NOMO-1 (cell line): ENCODE results near the gene HNRNPL.
"Not testable (repeated sequence)": the region's sequence is repeated elsewhere in the genome, so short reads cannot be mapped to it uniquely, and the experiment has no call there.

Source experiments
- DNase-seq, 2 experiments: peaks; one replicate each; lab custom pipeline; 2025; ENCODE audit not compliant: unreplicated experiment in 2 of 2; lab: John Stamatoyannopoulos, UW

Gene HNRNPL

DNA sequence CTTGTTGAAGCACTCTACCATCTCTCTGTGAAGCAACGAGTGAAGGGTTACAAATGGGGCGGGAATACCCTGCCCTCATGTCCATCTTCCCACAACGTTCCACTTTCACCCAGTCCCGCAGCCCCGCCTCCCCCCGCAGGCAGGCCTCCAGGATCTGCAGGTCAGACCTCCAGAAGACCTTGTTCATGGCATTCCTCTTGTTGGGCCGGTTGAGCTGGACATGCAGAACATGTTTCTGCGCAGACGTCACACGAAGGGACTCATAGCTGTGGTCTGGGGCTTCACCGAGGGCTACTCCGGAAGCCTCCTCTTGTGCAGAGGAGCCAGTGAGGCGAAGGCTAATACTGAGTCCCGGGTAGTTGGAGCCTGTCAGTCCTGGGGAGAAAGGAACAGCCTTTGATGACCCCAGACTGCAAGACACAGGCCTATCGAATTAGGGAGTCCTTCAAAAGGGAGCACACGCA, 18.6 kb downstream of the HNRNPL start:
- DNase-seq = peak in 1 of 2 experiments; percentile 28

DNA sequence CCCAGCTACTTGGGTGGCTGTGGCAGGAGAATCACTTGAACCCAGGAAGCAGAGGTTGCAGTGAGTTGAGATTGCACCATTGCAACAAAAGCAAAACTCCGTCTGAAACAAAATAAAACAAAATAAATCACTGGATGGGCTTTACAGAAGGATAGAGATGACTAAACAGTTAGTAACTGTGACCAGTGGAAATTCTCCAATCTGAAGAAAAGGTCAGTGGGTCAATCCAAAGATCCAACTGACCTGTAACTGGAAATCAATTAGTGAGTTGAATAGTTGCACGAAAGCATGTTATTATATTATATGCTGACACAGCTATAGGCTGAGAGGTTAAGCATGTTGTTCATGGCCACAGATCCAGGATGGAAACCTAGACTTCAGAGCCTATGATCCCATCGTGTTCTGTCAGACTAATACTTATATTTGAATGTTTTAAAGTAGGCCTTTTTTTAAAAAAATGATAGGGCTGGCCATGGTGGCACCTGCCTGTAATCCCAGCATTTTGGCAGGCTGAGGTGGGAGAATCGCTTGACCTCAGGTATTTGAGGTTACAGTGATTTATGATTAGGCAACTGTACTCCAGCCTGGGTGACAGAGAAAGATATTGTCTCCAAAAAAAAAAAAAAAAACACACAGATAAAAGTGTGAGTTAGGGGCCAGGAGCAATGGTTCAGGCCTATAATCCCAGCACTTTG, 19.6 kb downstream of the HNRNPL start:
- DNase-seq = no peak

DNA sequence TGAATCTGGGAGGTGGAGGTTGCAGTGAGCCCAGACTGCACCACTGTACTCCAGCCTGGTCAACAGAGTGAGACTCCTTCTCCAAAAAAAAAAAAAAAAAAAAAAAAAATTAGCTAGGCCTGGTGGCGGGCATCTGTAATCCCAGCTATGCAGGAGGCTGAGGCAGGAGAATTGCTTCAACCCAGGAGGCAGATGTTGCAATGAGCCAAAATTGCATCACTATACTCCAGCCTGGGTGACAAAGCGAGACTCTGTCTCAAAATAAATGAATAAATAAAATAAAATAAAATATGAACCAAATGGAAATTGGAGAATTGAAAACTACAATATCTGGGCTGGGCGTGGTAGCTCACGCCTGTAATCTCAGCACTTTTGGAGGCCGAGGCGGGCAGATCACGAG, 20.6 kb downstream of the HNRNPL start:
- peak; percentile 9 to 36 for DNase-seq

DNA sequence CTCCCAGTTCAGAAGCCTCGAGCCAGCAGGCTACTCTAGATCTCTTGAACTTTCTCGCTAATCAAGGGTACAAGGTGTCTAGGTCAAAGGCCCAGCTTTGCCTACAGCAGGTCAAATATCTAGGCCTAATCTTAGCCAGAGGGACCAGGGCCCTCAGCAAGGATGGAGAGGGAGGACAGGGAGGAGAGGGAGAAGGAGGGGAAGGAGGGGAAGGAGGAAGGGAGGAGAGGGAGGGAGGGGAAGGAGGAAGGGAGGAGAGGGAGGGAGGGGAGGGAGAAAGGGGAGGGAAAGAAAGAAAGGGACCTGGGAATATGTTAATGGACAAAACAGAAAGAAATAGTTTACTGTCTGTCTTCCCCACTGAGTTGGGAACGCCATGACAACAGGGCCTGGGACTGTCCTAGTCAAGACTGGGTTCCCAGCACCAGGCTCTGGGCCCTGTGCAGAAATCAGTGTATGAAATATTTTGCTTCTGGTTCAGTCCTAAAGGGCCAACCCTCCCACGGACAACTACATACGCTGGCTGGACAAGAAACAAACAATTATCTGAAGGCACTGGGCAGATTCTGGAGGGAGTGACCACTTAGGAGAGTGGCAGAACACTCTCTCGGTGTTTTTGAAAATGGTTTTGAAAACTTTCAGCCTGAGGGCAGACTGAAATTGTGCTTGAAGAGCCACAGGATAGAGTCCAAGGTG, 22.8 kb downstream of the HNRNPL start:
- no peak for DNase-seq

DNA sequence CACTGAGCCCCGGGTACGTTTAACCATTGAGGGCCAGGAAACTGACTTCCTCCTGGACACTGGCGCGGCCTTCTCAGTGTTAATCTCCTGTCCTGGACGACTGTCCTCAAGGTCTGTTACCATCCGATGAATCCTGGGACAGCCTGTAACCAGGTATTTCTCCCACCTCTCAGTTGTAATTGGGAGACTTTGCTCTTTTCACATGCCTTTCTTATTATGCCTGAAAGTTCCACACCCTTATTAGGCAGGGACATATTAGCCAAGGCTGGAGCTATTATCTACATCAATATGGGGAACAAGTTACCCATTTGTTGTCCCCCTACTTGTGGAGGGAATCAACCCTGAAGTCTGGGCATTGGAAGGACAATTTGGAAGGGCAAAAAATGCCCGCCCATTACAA, 23.9 kb downstream of the HNRNPL start:
- not testable (repeated sequence) for DNase-seq

DNA sequence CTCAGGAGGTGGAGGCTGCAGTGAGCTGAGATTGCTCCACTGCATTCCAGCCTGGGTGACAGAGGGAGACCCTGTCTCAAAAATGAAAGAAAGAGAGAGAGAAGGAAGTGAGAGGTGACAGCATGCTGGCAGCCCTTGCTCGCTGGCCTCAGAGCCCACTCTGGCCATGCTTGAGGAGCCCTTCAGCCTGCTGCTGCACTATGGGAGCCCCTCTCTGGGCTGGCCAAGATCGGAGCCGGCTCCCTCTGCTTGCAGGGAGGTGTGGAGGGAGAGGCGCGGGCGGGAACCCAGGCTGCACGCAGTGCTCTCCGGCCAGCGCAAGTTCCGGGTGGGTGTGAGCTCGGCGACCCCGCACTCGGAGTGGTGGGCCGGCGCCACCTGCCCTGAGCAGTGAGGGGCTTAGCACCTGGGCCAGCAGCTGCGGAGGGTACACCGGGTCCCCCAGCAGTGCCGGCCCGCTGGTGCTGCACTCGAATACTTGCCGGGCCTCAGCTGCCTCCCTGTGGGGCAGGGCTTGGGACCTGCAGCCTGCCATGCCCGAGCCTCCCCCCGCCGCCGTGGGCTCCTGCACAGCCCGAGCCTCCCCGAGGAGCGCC, 28.5 kb downstream of the HNRNPL start:
- not testable (repeated sequence) for DNase-seq

DNA sequence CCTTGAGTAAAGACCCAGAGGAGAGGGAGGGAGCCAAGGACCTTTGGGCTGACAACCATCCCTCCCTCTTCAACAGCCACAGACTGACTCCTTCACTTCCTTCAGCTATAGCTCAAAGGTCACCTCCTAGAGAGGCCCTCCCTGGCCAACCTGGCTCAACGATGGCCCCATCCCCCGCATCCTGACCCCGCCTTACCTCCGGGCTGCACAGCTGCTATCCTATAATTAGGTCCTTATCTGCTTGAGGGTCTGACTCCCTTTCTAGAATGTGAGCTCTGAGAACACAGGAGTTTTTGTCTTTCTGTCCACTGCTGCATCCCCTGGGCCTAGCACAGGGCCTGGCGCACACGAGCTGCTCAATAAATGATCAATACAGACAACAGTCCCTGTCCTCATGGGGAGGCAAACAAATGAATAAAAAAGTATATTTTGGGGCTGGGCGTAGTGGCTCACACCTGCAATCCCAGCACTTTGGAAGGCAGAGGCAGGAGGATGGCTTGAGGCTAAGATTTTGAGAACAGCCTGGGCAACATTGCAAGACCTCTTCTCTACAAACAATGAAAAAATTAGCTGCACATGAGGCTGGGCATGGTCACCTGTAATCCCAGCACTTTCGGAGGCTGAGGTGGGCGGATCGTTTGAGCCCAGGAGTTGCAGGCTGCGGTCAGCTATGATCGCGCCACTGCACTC, 30.4 kb downstream of the HNRNPL start:
- no peak for DNase-seq

DNA sequence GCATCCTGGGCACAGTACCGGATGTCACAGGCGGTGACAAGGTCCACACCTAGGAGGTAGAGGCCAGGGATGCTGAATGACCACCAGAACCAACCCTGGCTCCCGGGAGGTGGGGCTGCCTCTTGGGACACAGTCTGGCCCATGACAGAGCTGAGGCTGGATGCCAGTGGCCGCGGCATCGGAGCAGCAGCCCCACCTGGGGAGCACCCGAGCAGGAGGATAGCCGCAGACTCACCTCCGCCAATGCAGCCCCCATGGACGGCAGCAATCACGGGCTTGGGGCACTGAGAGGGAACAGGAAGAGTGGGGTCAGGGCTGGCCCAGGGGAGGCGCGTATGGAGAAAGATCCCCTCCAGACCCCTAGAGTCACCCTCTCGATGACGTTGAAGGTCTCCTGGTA, 32.7 kb downstream of the HNRNPL start:
- no peak for DNase-seq

DNA sequence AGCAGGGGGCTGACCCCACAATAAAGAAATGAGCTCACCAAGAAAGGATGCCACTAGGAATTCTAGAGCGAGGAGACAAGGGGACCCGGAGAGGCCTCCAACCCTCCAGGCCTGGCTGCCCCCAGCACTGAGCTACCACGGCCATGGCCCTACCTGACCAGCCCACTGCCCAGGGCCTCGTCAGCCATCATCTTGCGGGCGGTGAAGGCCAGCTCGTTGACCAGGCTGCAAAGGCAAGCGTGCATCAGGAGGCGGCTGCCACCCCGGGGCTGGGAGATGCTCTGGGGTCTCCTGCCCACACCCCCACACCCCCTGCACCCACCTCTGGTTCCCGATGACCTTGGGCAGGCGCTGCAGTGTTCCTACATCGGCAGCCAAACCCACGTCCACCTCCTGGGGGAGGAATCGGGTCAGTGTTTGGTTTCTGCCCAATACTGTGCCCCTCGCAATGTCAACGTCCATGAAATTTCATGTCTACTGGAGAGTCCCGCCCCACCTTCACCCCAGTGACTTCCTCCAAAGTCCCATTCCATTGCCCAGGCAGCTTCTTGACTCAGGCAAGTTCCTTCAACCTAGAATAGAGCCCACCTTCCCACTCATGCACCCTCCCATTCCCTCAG, 33.5 kb downstream of the HNRNPL start:
- DNase-seq = no peak

DNA sequence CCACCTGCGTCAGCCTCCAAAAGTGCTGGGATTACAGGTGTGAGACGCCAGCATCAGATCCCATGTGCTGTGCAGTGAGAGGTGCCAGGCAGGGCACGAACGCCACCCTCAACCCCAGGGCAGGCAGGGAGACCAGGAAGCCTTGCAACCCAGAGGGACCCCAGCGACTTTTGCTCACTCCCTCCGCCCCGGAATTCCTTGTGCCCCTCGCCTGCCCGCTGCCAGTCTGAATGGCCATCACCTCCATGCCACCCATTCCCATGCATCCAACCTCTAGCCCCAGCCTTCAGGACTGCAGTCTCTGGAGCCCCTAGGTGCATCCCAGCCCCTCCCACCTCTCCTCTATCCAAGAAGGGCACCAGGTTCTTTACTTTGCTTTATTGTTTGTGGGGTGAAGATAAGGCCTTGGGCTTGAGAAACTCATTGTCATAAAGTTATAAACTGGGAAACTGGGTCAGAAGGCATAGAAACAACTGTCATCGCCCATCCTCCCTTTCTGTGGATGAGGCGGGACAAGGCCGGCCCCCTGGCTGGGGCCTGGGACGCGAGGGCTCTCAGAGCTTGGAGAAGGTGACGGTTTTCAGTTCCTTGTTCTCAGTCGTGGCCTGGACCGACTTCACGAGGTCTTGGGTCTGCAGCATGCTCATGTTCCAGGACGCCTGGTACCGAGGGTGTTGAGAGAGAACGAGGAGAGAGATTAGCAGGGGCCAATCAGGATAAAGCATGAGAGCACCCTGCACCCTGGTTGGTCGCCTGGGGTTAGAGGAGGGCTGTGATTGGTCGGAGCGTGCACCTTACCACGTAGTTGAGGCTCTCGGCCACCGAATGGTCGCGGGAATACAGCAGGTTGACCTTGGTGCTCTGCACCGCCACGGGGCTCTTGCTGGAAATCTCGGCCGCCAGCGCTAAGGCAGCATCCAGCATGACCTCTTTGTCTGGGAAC, 34.5 kb downstream of the HNRNPL start:
- no peak for DNase-seq

DNA sequence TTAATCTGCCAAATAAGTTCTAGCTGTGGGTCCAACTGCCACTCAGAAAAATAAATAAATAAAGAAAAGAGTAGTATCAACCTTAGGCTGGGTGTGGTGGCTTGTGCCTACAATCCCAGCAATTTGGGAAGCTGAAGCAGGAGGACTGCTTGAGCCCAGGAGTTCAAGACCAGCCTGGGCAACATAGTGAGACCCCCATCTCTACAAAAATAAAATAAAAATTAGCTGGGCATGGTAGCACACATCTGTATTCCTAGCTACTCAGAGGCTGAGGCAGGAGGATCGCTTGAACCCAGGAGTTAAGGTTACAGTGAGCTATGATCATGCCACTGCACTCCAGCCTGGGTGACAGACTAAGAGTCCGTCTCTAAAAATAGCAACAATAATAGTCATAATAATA, 35.9 kb downstream of the HNRNPL start:
- not testable (repeated sequence) for DNase-seq

DNA sequence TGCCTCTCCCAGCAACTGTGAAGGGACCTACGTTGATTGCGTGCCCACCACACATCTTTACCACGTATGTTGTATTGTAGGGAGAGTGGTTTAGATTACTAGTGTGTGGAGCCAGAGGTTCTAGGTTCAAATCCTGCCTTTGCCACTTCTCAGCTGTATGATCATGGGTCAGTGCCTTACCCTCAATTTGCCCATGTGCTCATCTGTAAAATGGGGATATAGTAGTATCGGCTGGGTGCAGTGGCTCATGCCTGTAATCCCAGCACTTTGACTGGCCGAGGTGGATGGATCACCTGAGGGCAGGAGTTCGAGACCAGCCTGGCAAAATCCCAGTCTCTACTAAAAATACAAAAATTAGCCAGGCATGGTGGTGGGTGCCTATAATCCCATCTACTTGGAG, 36.5 kb downstream of the HNRNPL start:
- no peak for DNase-seq

DNA sequence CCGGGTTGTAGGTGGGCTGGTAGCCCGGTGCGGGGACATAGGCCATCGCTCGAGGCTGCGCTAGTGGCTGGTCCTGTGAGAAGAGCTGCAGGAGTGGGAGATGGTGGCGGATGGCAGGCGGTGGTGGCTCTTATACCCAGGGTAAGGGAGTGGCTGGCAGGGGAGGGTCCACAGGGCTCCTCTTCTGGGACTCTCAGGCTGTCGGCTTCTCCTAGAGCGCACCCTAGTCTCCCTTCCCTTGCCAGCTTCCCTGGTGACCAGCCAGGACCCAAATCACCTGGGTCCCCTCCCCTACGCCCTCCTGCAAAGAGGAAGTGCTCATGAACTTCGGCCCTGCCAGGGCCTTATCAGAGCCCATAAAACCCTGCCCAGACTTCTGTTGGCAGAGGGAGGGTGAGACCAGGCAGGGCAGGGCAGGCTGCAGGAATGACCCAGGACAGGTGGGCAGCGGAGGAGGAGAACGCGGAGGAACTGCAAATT, 36.9 kb downstream of the HNRNPL start, which contains the start of gene LGALS4:
TSS of gene LGALS4 (minus strand) at position 105 of the 480 bp plus-strand sequence. CDS start at position 46, 59 bp downstream.
- no peak for DNase-seq

DNA sequence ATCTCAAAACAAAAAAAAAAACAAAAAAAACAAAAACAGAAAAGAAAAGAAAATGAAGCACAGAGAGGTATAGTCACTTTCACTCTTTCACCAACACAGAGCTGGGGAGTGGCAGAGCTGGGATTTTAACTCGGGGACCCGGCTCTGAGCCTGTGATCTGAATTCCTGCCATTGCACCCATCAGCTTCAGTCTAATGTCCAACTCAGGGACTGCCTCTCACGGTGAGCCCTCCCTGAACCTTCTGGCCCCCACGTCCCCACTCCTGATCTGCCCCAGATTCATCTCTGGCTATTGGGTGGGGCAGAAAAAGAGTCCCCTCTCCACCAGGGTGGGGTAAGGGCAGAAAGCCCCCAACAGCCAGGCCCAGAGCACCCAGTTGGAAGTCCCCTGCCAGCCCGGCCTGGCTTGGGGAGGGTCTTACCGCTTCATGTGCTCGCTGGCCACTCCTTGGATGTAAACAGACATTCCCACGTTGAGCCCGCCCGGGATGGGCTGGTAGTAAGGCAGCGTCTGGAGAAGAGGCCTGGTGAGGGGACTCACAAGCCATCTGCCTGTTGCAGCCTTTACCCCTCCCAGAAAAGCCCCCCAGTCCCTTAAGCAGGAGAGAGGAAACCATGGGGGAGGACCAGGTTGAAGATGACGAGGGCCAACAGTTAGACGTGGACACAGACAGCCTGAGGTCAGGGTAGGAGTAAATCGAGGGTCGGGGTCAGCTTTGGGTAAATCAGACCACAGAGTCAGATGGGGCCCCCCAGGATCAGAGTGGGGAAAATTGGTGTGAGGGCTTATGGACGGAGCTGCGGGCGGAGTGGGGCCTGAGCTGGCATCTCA, 37.6 kb downstream of the HNRNPL start:
- no peak for DNase-seq

DNA sequence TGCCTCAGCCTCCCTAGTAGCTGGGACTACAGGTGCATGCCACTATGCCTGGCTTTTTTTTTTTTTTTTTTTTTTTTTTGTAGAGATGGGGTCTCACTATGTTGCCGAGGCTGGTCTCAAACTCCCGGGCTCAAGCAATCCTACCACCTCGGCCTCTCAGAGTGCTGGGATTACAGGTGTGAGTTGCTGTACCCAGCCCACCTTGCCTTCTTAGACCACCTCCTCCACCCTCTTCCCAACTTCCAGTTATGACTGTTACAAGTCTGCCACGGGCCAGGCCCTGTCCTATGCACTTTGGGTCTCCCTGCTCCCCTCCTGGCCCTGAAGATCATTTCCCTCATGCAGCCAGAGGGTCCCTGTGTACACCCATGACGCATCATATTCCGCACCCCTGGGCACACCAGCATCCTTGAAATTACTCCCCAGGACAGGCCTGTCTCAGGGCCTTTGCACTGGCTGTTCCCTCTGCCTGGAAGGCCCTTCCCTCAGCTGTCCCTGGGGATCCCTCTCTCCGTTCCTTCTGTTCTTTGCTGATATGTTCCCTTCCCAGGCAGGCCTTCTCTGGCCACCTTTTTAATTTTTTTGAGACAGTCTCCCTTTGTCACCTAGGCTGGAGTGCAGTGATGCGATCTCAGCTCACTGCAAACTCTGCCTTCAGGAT, 40.1 kb downstream of the HNRNPL start:
- no peak for DNase-seq

DNA sequence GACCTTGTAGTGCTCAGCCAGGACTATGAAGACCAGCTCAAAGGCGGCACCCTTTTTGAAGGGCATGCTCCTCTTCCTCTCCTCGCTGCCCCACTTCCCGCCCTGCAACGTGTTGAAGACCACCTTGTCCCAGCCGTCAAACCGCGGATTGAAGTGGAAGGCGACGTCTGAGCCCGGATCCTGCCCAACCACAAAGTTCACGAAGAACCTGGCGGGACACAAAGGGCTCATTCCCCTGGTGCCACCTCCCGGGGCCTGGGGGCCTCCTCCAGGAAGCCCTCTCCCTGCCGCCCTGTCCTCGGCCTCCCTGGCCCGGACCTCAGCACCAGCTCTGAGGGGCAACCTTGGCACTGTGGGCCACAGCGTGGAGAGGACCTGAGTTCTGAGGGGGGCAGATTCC, 41.0 kb downstream of the HNRNPL start:
- no peak for DNase-seq

DNA sequence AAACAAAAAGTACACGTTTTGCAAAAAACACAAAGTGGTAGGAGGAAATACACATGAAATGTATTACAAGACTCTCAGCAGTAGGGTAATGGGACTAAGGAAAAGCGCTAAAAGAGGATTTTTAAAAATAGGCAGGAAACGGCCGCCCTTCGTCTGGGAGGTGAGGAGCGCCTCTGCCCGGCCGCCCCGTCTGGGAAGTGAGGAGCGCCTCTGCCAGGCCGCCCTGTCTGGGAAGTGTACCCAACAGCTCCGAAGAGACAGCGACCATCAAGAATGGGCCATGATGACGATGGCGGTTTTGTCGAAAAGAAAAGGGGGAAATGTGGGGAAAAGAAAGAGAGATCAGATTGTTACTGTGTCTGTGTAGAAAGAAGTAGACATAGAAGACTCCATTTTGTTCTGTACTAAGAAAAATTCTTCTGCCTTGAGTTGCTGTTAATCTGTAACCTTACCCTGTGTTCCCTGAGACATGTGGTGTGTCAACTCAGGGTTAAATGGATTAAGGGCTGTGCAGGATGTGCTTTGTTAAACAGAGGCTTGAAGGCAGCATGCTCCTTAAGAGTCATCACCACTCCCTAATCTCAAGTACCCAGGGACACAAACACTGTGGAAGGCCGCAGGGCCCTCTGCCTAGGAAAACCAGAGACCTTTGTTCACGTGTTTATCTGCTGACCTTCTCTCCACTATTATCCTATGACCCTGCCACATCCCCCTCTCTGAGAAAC, 42.2 kb downstream of the HNRNPL start:
- DNase-seq = not testable (repeated sequence)

DNA sequence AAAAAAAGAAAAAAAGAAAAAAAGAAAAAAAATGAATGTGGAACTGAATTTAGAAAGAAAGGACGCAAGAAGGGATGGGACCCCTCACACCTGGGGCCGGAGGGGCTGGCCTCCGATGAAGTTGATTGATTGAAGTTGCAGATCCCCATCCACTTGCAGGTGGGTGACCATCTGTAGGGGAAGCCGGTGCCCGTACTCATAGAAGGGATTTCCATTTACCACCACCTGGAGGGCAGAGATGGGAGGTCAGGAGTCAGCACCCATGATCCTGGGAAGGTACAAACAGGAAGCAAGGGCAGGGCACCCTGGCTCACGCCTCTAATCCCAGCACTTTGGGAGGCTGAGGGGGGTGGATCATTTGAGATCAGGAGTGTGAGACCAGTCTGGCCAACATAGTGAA, 43.4 kb downstream of the HNRNPL start:
- DNase-seq = no peak
